Brain microvascular endothelial cell (primary cell): ENCODE results near the gene TCF4.
A peak's percentile ranks its signal among the peaks of the same experiment; 100 is the strongest.

ENCODE experiments used
- DNase-seq: peaks from one replicate; pipeline ENCODE4 v3.0.0-alpha.2; 2020
- H3K27ac ChIP-seq: fragments of 250-450 bp; sonication (Bioruptor Pico); 2 replicates; pipeline ENCODE4 v1.5.1; 2020; ENCODE audit warnings: mild to moderate bottlenecking, moderate library complexity
- H3K27me3 ChIP-seq: fragments of 250-450 bp; sonication (Bioruptor Pico); replicated peaks from 2 replicates; pipeline ENCODE4 v1.5.1; 2020; ENCODE audit warnings: mild to moderate bottlenecking
- H3K36me3 ChIP-seq: fragments of 250-450 bp; sonication (Bioruptor Pico); replicated peaks from 2 replicates; pipeline ENCODE4 v1.5.1; 2020; ENCODE audit warnings: mild to moderate bottlenecking
- H3K4me3 ChIP-seq: 2 replicates; pipeline ENCODE4 v1.5.1; 2011; ENCODE audit warnings: low read depth, mild to moderate bottlenecking, control low read depth, low read length, moderate library complexity
- CTCF ChIP-seq: IDR thresholded peaks from 2 replicates; pipeline ENCODE4 v1.5.1; 2011; ENCODE audit warnings: low read depth, mild to moderate bottlenecking, moderate library complexity, low read length, control low read depth, inconsistent platforms; ENCODE audit errors: missing control alignments
- in situ Hi-C: cut with HindIII; loops from 2 replicates; pipeline ENCODE4 v1.10.0; 2017; ENCODE audit warnings: low sequenced_read_pairs, low pct_ligation_motif_present

The TCF4 gene

GRCh38 chr18:55239740-55240139 is 348.3 kb downstream of the TCF4 start:
- no peaks in the 10 kb centered on the region for H3K36me3 ChIP-seq
- TF ChIP-seq CTCF = no peak

GRCh38 chr18:55237660-55238059 is 350.3 kb downstream of the TCF4 start:
- DNase-seq = no peak
- peaks cover 4% of the 10 kb centered on the region for H3K36me3 ChIP-seq
- in situ Hi-C loops = no loop called here

More at GRCh38 chr18:55239740-55240139, 348.3 kb downstream of the TCF4 start:
- H3K4me3 ChIP-seq = no peak overlapping the region
- in situ Hi-C loops = no loop called here
- no peak for DNase-seq
- H3K27me3 ChIP-seq = no peaks in the 10 kb centered on the region
- no peak overlapping the region for H3K27ac ChIP-seq

GRCh38 chr18:55236150-55236931 is 351.7 kb downstream of the TCF4 start:
- no peaks in the 10 kb centered on the region for H3K27me3 ChIP-seq
- TF ChIP-seq CTCF = no peak
- H3K27ac ChIP-seq = no peak overlapping the region
- H3K36me3 ChIP-seq = peaks cover 4% of the 10 kb centered on the region
- in situ Hi-C loops = no loop called here
- no peak overlapping the region for H3K4me3 ChIP-seq
- no peak for DNase-seq

More at GRCh38 chr18:55237660-55238059, 350.3 kb downstream of the TCF4 start:
- Histone ChIP-seq H3K27ac (no peak overlapping the region), H3K4me3 (no peak overlapping the region), H3K27me3 (no peaks in the 10 kb centered on the region)
- TF ChIP-seq CTCF = no peak

GRCh38 chr18:55235094-55235461 is 352.9 kb downstream of the TCF4 start:
- DNase-seq = no peak
- TF ChIP-seq CTCF = no peak
- Histone ChIP-seq H3K4me3 (no peak overlapping the region), H3K36me3 (peaks cover 4% of the 10 kb centered on the region), H3K27ac (no peak overlapping the region), H3K27me3 (no peaks in the 10 kb centered on the region)
- in situ Hi-C loops = no loop called here

GRCh38 chr18:55234366-55235093 is 353.5 kb downstream of the TCF4 start:
- Histone ChIP-seq H3K4me3 (no peak overlapping the region), H3K27me3 (no peaks in the 10 kb centered on the region), H3K36me3 (peaks cover 4% of the 10 kb centered on the region), H3K27ac (peak overlapping the region; percentile 18)
- peak; percentile 87 for TF ChIP-seq CTCF
- in situ Hi-C loops = no loop called here
- peak; percentile 78 for DNase-seq
